Middle frontal gyrus (tissue), 1 donor: Measurements from ENCODE around the gene FGF22.

ENCODE experiments used
- DNase-seq: peaks from one replicate; pipeline ENCODE4 v3.0.0-alpha.2; 2015; ENCODE audit warnings: low spot score; ENCODE audit errors: extremely low spot score

FGF22 gene

DNA sequence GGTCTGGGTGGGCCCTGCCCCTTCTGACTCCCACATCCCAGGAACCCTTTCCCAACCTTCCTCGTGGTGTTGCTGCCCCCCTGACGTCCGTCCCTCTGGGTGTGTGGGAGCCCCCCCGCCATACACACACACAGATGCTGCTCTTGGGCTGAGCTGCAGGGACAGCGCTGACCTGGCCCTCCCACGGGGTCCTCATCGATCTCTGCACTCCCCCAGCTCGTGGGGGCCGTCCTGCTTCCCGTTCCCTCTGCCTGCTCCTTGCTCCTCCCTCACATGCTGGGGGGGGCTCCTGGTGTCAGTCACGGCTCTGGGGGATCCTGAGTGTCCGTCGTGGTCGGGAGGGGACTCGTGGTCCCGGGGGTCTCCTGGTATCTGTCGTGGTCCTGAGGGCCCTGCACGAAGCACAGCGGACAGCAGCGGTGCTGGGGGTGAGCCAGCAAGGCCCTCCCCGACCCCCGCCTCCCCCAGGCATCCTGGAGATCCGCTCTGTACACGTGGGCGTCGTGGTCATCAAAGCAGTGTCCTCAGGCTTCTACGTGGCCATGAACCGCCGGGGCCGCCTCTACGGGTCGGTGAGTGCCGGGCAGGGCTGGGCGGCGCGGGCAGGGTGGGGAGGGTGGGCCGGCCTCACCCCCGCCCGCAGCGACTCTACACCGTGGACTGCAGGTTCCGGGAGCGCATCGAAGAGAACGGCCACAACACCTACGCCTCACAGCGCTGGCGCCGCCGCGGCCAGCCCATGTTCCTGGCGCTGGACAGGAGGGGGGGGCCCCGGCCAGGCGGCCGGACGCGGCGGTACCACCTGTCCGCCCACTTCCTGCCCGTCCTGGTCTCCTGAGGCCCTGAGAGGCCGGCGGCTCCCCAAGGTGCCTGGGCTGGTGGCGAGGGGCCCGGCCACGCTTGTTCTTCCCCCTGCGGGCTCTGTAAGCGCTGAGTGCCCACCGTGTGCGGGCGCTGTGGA lies 3.4 kb downstream of the FGF22 start:
- no peak for DNase-seq

DNA sequence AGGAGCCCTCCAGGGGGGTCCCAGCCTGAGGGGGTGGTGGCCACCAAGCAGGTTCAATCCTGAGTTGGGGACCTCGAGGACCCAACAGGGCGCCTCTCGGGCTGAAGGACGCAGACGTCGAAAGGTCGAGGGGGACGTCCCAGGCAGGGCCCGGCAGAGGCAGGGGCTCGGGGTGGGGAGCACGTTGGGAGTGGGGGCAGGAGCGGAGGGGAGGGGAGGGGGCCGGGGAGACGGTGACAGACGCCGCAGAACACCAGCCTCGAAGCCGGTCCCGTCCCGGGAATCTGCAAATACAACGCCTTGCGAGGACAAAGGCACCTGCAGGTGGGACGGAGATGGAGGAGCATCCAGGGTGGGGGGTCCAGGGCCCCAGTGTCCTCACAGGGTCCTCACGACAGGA lies 4.1 kb downstream of the FGF22 start:
- DNase-seq, result no peak

DNA sequence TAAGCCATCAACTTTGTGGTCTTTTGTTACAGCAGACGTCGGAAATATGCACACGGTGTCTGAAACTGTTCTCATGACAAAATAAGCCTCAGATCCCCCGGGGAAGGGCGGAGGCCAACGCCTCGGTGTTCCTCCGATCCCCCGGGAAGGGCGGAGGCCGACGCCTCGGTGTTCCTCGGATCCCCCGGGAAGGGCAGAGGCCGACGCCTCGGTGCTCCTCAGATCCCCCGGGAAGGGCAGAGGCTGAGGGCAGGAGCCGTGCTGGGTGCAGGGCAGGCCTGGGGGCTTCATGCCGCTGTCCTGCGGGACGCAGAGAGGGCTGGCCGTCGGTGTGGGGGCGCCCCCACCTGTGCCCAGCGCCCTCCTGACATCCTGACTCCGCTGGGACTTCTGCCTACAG lies 4.7 kb downstream of the FGF22 start:
- no peak for DNase-seq

DNA sequence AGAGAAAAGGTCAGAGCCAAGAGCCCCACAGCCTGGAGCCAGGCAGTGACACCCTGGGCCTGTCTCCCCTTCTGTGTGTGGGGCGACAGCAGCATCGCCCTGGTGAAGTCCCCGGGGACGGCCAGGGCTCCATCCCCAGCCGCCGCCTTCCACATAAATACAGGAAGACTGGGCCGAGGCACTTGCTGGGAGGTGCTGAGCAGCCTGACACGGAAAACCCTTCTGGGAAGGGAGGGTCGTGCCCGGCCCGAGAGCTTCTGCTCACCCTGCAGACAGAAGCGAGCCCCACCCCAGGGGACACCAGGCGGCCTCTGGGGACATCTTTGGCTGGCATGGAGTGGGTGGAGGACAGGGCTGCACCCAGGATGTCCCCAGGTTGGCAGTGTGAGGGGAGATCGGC lies 5.1 kb downstream of the FGF22 start:
- no peak for DNase-seq

DNA sequence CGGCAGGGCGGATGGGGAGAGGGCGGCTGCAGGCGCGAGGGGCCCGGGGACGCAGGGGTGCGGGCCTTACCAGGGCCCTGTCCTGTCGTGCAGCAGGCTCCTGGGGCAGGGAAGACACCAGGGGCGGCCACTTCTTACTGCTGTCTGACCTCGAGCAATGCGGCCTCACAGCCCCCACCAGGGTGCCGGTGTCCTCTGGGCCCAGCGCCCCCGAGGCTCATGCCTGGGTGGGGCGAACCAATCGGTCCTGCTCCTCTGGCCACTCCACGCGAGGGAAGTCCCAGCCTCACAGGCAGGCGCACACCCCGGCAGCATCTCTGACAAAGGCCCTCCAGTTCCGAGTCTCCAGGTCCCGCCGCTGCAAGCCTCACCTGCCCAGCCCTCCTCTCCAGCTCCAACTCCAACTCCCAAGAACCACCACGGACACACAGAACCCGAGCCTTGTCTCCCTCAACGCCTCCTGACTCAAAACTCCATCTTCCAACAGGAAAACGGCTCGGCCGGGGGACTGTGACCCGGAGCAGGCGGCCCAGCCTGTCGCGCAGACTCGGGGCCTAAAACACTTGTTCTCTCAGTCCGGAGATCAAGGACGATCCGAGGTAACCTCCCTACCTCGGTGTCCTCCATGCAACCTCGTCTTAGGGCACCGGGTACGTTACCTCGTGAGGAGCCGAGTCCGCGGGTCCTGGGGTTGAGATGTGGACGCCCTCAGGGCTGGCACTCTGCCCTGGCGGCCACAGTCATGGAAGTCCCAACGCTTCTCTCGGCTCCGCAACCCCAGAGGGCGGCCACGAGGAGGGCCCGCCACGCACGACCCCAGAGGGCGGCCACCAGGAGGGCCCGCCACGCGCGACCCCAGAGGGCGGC lies 6.5 kb downstream of the FGF22 start:
- no peak for DNase-seq

DNA sequence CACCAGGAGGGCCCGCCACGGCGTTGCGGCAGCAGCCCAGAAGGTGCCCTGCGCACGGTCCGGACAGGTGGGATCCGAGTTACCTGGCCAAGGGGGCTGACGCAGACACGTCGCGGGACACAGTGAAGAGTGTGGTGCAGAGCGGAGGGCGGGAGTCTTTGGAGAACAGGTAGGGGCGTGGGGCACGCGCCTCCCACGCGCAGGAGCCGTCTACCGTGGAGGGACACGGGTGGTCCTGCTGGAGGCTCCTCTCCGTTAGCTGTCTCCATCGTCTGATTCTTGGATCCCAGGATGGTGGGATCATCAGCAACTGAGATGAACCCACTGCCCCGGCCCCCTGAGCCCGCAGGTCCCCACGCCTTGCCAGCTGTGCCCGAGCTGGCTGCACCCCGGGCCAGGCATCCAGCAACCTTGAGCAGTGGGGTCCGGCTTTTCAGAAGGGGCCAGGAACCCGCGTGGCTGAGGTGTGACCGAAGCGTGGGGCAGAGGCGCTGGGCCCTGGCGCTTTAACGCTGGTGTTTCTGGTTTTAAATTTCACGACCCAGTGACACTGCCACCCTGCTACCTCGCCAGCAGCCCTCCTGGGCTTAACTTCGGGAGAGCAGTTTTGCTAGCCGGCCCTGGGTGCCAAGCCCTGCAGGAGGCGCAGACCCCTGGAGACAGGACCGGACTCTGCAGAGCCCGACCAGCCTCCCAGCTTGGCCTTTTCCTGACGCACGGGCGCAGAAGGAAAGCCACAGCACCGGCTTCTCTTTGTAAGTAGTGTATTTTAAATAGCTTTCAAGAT lies 7.3 kb downstream of the FGF22 start:
- DNase-seq, result no peak

DNA sequence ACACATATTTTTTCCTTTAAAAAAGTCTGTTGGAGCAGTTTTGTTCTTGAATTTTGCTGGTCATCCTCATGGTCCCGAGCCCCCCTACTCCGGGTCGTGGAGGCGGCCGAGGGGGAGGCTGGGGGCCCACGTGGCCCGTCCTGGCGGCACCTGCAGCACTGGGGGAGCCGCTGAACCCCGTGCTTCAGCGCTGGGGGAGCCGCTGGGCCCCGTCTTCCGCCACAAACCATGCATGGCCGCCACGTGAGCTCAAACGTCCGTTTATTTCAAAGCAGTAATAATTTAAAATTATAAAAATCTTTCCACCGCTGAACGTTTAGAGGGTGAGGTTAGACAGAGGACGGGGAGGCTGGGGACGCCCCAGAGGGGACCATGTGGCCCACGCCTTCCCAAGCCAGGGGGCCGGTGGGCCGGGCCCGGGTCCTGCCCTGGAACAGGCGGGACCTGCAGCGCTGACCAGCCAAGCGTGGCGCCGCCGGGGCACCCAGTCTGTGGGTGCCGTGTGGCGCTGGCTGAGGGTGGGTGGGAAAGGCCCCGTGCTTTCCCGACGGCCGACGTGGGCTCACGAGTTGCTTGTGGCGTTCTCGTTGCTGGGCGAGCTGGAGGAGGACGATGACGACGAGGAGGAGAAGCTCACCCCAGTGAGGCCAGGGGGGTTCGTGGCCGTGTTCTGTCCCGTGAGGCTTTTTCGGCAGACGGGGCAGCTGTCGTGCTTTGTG lies 8.0 kb downstream of the FGF22 start:
- DNase-seq, result no peak

DNA sequence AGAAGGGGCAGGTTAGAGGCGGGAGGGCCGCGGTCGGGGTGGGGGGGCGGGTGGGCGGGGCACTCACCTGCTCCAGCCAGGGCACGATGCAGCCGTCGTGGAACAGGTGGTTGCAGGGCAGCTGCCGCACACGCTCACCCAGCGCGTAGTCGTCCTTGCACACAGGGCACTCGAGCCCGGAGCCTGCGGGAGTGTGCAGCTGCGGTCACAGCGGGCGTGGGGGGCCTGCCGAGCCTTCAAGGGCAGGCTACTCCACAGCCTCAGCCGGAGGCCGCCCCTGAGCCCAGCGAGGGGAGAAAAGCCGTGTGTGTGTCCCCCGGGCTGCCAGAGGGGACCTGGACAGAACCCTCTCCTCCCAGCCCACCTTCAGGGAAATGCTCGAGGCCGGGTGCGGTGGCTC lies 8.6 kb downstream of the FGF22 start:
- DNase-seq, result no peak

DNA sequence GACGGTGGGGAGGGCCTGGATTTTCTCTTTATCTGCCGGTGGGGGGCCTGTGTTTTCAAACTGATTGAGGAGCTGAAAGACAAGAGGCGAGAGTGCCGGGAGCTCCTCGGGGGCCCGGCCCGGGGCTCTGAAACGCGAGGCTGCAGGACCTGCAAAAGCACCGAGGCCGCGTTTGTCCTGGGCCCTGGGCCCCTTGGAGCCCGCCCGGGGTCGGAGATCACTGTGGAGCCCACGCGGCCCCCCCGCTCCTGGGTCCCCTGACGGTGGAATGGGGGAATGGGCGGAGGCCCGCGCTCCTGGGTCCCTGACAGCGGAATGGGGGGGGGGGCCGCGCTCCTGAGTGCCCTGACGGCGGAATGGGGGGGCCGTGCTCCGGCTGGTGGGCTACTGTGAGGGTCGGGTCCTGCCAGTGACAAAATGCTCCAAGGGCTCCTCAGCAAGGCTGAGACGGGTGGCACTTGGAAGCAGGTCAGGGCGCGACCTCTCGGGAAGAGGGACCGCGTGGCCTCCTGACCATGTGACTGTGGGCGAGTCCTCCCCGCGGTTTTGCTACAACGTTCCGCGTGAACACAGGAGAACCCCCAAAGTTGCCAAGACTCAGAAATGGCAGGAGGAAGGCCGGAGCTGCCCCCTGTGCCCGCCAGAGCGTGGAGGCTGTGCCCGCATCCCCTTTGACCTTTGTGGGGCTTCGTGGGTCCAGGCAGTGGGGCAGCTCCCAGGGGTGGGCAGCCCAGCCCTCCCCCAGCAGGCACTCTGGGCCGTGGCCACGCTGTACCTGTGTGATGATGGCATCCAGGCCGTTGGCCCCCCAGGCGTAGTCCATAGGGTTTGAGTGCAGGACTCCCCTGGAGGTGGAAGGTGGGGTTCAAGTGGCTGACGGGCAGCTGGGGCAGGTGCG lies 9.5 kb downstream of the FGF22 start:
- DNase-seq, result no peak

DNA sequence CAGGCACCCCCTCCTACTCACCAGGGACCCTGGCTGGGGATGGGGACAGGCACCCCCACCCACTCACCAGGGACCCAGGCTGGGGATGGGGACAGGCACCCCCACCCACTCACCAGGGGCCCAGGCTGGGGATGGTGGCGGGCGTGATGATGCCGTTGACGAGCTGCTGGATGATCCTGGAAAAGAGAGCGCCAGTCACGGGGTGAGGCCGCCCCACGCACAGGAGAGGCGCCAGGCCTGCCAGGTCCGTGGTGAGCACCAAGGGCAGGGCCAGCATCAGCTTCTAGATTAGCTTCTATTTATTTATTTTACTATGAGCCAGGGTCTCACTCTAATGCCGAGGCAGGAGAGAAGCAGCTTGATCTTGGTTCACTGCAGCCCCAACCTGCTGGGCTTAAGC lies 10.4 kb downstream of the FGF22 start:
- no peak for DNase-seq

DNA sequence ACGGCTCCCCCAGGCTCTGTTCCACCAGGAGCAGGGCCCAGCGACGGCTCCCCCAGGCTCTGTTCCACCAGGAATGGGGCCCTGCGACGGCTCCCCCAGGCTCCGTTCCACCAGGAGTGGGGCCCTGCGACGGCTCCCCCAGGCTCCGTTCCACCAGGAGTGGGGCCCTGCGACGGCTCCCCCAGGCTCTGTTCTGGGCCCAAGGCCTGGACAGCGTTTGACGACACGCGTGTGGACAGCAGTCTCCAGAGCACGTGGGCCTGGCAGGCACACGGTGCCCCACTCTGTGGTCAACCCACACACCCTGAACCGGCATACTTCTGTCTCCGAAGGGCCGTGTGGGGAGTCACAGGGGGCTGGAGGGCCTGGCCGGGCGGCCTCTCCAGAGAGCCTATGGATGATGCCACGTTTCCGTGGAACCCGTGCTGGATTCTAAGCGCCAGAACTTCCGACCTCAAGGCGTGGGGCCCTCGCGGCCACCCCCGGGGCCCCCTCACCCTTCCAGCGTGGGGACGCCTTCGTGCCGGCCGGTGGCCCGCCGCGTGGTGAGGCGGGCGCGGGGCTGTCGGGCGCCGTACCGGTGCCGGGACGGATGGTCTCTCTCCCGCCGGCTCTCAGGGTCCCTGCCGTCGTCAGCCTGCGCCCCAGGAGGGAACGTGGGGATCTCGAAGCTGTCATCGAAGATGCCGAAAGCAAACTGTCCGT lies 11.6 kb downstream of the FGF22 start:
- no peak for DNase-seq

DNA sequence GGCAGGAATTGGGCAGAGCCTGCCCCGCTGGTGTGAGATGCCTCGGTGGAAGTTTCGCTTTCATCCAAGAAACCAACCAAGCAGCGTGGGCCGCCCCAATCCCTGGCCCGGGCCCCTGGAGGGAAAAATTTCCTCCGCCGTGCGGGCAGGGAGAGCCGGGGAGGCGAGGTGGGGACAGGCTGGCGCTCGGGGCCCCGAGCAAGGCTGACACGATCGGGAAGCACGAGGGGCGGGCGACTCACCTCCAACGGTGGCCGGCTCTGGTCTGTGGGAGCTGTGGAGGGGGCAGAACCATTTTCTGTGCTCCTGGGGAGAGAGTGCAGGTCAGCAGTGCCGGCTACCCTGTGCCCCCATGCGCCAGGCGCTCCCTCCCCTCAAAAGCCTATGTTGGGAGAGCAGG lies 12.3 kb downstream of the FGF22 start:
- DNase-seq, result no peak

DNA sequence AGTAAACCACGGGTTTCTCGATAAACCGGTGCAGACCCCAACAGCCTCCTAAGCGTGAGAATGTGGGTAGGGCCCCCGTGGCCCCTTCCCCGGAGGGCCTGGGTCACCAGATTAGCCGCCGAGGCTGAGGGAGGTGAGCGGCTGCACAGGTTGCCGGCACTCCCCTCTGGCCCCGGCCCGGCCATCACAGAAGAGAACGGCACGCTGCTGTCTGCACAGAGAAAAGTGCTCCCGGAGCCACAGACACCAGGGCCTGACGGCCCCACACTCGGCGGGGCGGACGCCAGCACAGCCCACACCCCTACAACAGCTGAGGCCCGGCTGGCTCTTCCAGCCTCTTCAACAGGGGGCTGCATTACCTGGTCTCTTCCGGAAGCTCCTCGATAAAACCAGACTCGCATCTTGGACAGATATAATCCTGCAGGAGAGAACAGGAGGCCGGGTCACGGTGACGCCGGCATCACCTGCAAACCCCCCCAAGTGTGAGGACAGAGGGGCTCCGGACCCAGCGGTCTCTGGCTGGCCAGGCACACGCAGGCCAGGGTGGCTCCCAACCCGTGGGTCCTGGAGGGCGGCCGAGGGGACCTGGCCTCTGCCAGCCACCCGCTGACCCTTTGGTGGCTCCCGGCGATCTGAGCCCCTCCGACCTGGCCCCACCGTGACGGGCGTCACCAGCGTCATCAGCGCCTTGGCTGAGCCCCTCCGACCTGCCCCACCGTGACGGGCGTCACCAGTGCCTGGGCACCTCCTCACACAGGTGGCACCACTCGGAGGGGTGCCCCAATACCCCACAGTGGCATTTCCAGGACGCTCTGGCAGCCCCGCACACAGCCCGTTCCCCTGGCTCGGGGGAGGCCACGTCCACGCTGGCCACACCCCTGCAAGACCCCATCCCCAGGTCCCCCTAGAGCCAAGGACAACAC lies 13.0 kb downstream of the FGF22 start:
- DNase-seq, result no peak

DNA sequence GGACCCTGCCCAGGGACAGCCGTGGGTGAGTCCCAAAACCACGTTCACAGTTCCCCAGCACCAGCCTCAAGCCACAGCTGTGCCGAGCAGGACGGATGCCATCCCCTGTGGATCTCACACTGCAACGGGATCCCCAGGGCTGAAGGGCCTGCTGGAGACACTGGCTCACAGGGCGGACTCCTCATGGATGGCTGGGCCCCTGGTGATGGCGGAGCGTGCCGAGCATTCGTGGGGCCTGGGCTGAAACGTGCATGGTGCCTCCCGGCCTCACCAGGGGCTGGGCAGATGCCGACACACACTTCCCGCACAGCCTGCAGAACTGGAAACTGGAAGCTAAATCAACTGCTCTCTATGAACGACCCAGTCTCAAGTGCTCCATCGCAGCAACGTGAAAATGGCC lies 13.7 kb downstream of the FGF22 start:
- DNase-seq, result no peak

DNA sequence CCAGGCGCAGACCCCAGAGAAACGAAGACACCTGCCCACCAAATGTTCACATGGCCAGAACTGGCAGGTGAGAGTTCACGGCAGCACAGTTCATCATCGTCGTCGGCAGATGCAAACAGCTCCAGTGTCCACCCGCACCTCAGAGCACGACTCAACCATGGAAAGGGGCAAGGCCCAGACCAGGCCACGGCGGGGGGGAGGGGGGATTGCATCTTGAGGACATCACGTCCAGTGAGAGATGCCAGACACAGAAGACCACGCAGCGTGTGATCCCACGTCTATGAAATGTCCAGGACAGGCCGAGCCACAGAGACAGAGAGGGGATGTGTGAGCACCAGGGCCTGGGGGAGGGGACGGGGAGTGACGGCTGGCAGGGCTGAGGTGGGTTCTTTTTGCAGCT lies 16.0 kb downstream of the FGF22 start:
- no peak for DNase-seq

DNA sequence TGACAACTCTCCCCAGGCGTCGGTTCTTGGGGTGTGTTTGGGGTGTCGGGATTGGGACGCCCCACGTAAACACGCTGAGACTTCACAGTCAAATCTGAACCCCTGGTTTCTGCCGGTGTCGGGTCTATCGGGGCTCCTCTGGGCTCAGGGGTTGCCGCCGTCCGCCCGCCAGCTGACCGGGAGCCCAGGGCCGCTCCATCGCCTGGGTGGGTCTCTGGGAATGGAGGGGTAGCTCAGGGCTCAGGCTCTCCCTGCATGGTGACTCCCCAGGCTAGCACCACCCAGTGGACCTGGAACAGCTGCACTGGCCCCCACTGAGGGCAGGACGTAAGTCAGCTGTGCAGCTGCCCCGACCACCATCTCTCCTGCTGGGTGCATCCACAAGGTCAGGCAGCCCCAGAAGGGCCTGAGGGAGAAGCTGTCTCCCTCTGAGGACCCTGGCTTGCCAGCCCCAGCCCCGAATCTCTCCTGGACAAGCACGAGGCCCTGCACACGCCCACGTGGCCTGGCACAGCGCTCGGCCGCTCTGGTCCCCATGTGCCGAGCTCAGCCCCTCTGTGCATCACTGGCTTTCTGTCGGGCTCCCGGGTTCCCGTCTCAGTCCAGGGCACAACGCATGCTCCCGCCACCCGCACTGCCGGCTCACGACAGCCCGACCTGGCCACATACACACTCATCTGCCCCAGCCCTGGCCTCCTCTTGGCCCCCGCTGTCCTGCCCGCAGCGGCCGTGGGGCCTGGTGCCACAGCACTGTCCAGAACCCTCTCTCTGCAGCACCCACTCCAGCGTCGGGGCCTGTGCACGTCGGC lies 17.3 kb downstream of the FGF22 start:
- DNase-seq, result no peak

DNA sequence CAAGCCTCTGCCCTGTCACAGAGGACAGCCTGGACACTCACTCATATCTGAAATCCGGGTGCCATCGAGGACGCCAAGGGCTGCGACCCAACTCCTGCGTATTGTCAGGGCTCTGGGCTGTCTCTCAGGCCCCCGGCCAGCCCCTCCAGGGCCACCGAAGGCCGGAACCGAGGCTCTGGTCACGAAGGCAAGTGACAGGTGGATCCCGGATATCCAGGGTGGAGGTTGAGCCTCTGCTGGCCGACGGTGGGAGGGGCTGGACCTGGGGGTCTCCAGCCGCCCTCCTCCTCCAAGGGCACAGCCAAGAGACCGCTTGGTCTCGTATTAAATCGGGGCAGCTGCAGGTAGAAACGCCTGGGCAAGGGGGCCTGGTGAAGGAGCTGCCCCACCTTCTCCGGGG lies 17.9 kb downstream of the FGF22 start:
- no peak for DNase-seq
